Liver (tissue), 3 donors: ENCODE measurements around the gene IGFL3.
"Not testable (repeated sequence)": the region's sequence is repeated elsewhere in the genome, so short reads cannot be mapped to it uniquely, and the experiment has no call there.

Experiments used
- EGR1 ChIP-seq, 2 donors: IDR thresholded peaks; 2 replicates each; pipeline ENCODE4 v1.6.1; 2016 to 2018; ENCODE audit warnings: antibody characterized with exemption in 2 of 2, low read depth in 2 of 2
- FOXA1 ChIP-seq: IDR thresholded peaks from 2 replicates; pipeline ENCODE4 v1.6.1; 2016; ENCODE audit warnings: antibody characterized with exemption
- GABPA ChIP-seq, 2 donors: IDR thresholded peaks in 1 of 2; conservative IDR thresholded peaks in 1 of 2; 2 replicates each; pipeline ENCODE4 v1.6.1; 2016; ENCODE audit warnings: antibody characterized with exemption in 2 of 2, mild to moderate bottlenecking in 1 of 2, moderate library complexity in 1 of 2
- JUND ChIP-seq, 2 donors: IDR thresholded peaks; 2 replicates each; pipeline ENCODE4 v1.6.1; 2016; ENCODE audit warnings: antibody characterized with exemption in 2 of 2
- NR2F2 ChIP-seq: IDR thresholded peaks from 2 replicates; pipeline ENCODE4 v1.6.1; 2016; ENCODE audit warnings: antibody characterized with exemption
- RAD21 ChIP-seq, 2 donors: IDR thresholded peaks; 2 replicates each; pipeline ENCODE4 v1.6.1; 2016; ENCODE audit warnings: antibody characterized with exemption in 2 of 2, mild to moderate bottlenecking in 2 of 2
- SP1 ChIP-seq: IDR thresholded peaks from 2 replicates; pipeline ENCODE4 v1.6.1; 2018; ENCODE audit warnings: antibody characterized with exemption, mild to moderate bottlenecking
- TAF1 ChIP-seq: conservative IDR thresholded peaks from 2 replicates; pipeline ENCODE4 v1.6.1; 2016; ENCODE audit warnings: antibody characterized with exemption, mild to moderate bottlenecking
- YY1 ChIP-seq: IDR thresholded peaks from 2 replicates; pipeline ENCODE4 v1.6.1; 2016; ENCODE audit warnings: antibody characterized with exemption, mild to moderate bottlenecking
- TF ChIP-seq, protein P1 (sequence below): IDR thresholded peaks from 2 replicates; pipeline ENCODE4 v1.6.1; 2016; ENCODE audit warnings: antibody characterized with exemption, mild to moderate bottlenecking
- TF ChIP-seq, protein P2 (sequence below): fragments of 150-350 bp; IDR thresholded peaks from 2 replicates; pipeline ENCODE4 v1.5.1; 2017; ENCODE audit warnings: improper control_type of control experiment, low read depth, low read length; ENCODE audit not compliant: missing input control
- TF ChIP-seq, protein P3 (sequence below): IDR thresholded peaks from 2 replicates; pipeline ENCODE4 v1.6.1; 2016; ENCODE audit warnings: antibody characterized with exemption
- TF ChIP-seq, protein P4 (sequence below): IDR thresholded peaks from 2 replicates; pipeline ENCODE4 v1.6.1; 2016; ENCODE audit warnings: antibody characterized with exemption
- donor health status: healthy.
- donor health status: healthy.

DNA sequence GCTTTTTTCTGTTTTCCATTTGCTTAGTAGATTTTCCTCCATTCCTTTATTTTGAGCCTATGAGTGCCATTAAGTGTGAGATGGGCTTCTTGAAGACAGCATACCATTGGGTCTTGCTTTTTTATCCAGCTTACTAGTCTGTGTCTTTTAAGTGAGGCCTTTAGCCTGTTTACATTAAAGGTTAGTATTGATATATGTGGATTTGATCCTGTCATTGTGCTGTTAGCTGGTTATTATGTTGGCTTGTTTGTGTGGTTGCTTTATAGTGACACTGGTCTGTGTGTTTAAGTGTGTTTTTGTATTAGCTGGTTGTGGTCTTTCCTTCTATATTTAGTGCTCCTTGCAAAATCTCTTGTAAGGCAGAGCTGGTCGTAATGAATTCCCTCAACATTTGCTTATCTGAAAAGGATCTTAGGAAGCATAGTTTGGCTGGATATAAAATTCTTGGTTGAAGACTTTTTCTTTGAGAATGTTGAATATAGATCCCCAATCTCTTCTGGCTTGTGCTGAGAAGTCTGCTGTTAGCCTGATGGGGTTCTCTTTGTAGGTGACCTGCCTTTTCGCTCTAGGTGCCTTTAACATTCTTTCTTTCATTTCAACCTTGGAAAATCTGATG is 37.3 kb upstream of the IGFL3 start:
- TF ChIP-seq, protein P1, sequence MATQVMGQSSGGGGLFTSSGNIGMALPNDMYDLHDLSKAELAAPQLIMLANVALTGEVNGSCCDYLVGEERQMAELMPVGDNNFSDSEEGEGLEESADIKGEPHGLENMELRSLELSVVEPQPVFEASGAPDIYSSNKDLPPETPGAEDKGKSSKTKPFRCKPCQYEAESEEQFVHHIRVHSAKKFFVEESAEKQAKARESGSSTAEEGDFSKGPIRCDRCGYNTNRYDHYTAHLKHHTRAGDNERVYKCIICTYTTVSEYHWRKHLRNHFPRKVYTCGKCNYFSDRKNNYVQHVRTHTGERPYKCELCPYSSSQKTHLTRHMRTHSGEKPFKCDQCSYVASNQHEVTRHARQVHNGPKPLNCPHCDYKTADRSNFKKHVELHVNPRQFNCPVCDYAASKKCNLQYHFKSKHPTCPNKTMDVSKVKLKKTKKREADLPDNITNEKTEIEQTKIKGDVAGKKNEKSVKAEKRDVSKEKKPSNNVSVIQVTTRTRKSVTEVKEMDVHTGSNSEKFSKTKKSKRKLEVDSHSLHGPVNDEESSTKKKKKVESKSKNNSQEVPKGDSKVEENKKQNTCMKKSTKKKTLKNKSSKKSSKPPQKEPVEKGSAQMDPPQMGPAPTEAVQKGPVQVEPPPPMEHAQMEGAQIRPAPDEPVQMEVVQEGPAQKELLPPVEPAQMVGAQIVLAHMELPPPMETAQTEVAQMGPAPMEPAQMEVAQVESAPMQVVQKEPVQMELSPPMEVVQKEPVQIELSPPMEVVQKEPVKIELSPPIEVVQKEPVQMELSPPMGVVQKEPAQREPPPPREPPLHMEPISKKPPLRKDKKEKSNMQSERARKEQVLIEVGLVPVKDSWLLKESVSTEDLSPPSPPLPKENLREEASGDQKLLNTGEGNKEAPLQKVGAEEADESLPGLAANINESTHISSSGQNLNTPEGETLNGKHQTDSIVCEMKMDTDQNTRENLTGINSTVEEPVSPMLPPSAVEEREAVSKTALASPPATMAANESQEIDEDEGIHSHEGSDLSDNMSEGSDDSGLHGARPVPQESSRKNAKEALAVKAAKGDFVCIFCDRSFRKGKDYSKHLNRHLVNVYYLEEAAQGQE = not testable (repeated sequence)
- TF ChIP-seq, protein P2, sequence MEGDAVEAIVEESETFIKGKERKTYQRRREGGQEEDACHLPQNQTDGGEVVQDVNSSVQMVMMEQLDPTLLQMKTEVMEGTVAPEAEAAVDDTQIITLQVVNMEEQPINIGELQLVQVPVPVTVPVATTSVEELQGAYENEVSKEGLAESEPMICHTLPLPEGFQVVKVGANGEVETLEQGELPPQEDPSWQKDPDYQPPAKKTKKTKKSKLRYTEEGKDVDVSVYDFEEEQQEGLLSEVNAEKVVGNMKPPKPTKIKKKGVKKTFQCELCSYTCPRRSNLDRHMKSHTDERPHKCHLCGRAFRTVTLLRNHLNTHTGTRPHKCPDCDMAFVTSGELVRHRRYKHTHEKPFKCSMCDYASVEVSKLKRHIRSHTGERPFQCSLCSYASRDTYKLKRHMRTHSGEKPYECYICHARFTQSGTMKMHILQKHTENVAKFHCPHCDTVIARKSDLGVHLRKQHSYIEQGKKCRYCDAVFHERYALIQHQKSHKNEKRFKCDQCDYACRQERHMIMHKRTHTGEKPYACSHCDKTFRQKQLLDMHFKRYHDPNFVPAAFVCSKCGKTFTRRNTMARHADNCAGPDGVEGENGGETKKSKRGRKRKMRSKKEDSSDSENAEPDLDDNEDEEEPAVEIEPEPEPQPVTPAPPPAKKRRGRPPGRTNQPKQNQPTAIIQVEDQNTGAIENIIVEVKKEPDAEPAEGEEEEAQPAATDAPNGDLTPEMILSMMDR = not testable (repeated sequence)
- not testable (repeated sequence) for TF ChIP-seq YY1; TAF1; NR2F2; JUND (IDR thresholded peaks at IDR 0.05); RAD21 (IDR thresholded peaks at IDR 0.05); FOXA1; GABPA (IDR thresholded peaks at IDR 0.05 in 1 of 2, conservative IDR thresholded peaks at IDR 0.05 in 1 of 2); SP1; EGR1 (IDR thresholded peaks at IDR 0.05; ENCODE audit: low read depth in 2 of 2)
- TF ChIP-seq, protein P3, sequence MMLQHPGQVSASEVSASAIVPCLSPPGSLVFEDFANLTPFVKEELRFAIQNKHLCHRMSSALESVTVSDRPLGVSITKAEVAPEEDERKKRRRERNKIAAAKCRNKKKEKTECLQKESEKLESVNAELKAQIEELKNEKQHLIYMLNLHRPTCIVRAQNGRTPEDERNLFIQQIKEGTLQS = not testable (repeated sequence)
- TF ChIP-seq, protein P4, sequence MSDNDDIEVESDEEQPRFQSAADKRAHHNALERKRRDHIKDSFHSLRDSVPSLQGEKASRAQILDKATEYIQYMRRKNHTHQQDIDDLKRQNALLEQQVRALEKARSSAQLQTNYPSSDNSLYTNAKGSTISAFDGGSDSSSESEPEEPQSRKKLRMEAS = not testable (repeated sequence)
